A172 (cell line): ENCODE measurements around the gene ICE2. TPM values are rescaled to one million over a fixed set of nuclear protein-coding genes. Genes with fewer than 3 reads are reported as not detected.

Experiments
- DNase-seq: peaks from one replicate; pipeline ENCODE4 v3.0.0-alpha.2; 2015; ENCODE audit warnings: low spot score
- total RNA-seq: library from RNA; depleted of rRNA; stranded (reverse); fragments of >200 nt; shearing (Covaris generic); gene quantifications from 2 replicates; pipeline ENCODE4 v1.2.3, GENCODE V29; 2014; rRNA removed

ICE2 gene
- total RNA-seq, 1 experiment from 2014 or later: 31.9 TPM

GRCh38 chr15:60371175-60372051 lies 107.5 kb downstream of the ICE2 start:
- DNase-seq: peak; percentile 99

- no peak for DNase-seq
Observed at GRCh38 chr15:60370869-60371136, 108.1 kb downstream of the ICE2 start.

- peak; percentile 71 for DNase-seq
Observed at GRCh38 chr15:60370105-60370868, 108.7 kb downstream of the ICE2 start.

- DNase-seq: no peak
Observed at GRCh38 chr15:60369696-60370095, 109.2 kb downstream of the ICE2 start.

Other genes starting within 250 kb of the ICE2 start
- 4,320 and 4,475 TPM in 2 replicates for gene ANXA2, start 81.2 kb downstream of the ICE2 start, total RNA-seq